Activated CD4-positive, alpha-beta T cell treated with anti-CD3 and anti-CD28 coated beads, Interleukin-2, amount 50 U/mL, for 16 hours (primary cell): ENCODE measurements around the gene PSMD6.

Experiments used
- DNase-seq: peaks from one replicate; pipeline ENCODE4 v3.0.0-alpha.2; 2020

PSMD6 gene

DNA sequence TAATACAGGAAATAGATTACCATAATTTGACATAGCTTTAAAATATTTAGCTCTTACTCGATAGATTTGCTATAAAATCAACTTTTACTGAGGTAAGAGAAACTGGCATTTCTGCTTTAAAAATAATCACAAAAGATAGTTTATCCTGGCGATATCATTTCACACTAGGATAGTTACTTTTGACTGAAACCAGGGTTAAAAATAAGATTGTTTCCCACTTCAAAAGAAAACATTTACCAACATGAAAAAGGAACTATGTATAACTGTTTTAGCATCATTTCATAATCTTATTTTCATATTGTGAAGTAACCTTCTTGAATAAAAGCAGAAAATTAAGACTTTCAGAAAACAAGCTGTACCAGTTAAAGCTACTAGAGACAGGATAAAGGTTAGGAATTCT, 15.3 kb downstream of the PSMD6 start:
- no peak for DNase-seq

DNA sequence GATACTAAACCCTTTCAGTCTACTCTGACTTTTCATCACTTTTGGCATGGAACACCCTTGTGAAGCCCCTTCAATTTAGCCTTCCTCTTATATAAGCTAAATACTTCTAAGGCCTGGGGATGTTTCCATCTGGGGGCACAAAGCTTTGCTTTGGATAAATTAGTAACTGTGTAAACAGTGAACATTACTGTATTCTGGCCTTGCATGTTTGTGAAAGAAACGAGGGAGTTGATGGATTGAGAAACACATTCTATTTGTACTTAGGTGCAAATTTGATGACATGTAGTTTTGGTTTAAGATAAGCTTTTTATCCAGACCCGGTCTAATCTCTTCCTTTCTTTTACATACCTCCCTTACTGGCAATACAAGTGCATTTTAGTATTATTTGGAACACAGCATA, 19.7 kb downstream of the PSMD6 start:
- no peak for DNase-seq

DNA sequence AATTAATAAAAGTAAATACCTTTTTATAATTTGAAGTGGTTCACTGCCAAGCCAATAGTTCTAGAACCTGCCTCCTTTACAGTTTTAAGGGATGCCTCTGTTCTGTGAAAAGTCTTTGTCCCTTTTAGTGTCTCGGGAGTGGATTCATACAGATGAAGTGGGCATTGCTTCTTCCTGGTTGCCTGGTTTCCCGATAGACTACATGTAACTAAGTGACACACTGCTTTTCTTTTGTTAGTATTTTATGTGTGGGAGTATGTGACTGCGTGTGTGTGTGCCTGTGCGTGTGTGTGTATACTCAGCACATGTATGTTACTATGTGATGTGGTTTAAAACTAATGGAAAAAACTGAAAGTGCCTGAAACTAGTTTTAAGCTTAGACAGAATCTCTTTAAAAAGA, 21.1 kb downstream of the PSMD6 start:
- DNase-seq: no peak

DNA sequence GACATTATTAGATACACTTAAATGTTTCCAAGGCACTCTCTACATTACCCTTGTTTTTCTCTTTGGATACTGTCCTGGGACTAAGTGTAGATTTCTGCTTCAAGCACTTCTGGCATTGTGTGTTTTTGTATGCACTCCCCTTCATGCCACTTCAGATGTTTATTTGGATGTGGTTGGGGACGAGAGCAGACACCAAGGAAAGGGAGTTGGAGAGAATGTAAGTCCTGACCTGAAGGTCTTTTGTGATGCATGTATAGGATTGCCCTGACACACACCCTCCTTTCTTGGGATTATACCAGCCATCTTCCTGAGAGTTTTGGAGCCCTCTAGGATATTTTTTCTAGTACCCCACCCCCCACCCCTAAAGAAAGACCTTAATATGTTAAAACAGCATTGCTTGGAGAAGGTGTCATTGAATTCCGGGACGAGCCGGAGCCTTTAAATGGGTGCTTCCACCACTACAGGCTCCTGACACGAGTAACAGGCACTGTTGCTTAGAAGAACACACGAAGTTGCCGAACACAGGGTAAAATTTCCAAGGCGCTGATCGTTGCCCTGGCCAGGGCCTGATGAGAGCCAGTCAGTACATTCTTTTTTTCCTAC, 22.7 kb downstream of the PSMD6 start:
- no peak for DNase-seq

DNA sequence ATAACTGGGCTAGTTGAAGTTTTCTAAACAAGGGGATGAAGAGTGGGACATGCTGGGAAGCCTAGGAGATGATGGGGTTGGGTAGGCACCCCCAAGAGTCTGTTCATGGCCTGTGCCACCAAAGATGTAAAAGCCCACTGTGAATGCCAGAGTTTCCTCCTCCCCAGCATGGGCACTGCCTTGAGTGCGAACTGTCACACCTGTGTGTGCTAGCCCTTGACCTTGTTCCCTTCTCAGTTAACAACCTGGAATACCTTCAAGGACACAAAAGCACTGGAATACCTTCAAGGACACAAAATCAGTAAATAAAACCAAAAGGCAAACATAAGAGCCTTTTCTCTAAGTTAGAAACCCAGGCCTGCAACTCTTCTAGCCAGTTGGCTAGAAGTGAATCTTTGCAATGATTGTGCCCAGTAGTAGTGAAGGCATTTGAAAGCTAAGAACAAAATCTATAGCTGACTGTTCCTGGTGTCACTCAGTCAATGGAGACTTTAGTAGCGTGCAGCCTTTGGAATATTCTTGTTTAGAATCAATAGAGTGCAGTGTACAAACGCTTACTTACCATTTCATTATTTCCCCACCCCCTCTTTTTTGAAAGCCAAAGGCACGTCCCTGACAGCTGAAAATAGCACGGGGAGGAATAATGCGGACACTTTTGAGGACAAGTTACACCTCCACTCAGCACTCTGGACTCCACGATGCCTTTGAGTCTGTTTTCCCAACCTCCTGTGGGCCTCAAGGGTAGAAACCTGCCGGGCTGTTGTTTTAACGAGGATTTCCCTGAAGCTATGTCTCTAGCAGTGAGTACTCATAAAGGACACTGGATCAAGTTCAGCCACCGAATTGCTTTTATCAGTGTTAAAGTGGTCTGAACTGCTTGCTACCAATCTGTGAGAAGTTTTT, 24.2 kb downstream of the PSMD6 start:
- no peak for DNase-seq

DNA sequence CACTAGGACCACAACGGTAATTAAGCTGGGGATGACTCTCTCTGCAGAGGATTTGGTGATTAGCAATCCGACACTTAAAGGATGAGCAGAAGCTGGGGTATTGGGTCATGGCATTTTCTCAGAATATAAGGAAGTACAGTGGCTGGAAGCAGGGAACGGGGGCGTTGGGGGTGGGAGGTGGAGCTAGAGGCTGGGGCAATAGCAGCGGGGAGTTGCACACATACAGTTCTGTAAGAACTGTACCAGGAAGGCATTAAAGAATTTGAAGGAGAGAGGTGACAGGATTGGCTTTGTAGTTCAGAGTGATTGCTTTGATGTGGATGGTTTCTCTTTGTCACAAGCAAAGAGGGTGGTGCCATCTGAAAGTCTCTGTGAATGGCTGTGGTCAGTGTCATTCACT, 28.2 kb downstream of the PSMD6 start:
- no peak for DNase-seq

DNA sequence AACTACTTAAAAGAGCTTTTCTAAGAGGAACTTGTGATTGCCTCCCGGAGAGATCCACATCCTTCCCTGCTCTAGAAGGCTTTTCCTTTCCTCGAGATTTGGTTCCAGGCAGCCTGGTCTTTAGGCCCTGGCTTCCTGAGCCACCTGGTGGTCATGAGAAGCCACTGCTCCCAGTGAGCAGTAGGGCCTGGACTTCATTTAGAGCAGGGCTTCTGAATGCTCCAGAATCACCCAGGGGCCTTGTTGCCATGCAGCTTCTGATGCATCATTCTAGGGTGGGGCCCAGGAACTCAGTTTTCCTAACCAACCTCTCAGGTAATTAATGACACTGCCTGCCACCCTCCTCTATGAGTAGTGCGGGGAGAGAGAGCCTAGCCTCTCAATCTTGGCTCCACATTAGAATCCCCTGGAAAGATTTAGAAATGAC, 29.6 kb downstream of the PSMD6 start:
- peak; percentile 53 for DNase-seq

DNA sequence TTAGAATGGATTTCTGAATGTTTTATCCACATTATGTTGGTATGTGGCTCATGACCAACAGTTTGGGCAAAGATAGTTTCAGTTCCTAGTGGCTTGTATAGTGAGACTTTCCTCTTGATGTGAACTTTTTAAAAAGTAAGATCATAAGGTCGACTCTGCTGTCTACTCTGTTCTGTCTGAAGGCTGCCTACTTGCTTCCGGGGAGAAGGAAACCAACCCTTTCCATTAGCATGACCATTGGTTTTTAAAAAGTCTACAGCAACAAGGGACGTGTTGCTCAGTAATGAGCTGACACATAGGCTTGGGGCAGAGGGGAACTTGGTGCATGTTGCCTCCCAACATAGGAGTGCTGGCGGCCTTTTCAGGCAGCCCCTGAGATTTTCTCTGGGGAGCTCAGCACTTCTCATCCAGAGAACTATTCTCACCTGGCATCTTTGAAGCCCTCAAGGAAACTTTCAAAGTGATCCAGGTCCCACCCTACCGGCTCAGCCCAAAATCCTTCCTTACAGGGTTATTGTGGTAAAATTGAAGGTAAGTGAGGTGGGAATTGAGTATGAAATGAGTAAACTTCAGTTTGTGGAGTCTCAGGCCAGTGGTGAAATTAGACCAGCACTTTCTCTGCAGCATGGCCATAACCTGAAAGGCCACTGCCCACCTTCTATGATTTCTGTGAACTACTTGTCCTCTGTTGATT, 30.6 kb downstream of the PSMD6 start:
- no peak for DNase-seq

DNA sequence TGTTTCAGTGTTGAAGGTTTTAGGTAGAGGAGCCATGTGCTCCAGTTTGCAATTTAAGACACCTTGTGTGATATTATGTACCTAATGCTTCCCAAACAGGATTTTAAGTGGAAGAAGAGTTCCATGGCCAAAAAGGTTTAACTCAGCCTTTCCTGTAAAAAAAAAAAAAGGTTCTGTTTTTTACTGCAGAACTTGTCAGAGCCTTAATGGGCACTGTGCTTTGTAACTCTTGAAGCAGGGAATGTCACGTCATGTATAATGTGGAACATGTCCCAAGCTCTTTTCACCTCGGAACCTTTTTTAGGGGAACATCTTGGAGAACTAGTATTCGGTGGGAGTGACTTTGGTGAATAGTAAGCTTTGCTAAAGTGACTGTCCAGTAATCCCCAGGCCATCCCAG, 31.6 kb downstream of the PSMD6 start:
- no peak for DNase-seq

DNA sequence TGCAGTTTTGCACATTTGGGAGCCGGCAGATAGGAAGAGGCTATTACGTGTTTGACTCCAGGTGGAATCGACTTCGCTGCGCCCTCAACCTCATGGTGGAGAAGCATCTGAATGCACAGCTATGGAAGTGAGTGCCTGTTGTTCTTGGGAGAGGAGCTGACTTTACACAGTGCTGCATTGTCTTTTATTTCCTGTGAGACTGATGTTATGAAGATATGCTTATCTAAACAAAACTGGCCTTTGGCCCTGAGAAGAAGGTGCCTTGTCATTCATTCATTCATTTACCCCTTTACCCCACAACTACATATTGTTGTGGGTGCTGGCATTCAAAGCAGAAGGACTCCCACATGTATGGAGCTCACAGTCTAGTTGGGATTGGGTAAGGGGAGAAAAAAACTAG, 32.6 kb downstream of the PSMD6 start:
- DNase-seq: no peak

DNA sequence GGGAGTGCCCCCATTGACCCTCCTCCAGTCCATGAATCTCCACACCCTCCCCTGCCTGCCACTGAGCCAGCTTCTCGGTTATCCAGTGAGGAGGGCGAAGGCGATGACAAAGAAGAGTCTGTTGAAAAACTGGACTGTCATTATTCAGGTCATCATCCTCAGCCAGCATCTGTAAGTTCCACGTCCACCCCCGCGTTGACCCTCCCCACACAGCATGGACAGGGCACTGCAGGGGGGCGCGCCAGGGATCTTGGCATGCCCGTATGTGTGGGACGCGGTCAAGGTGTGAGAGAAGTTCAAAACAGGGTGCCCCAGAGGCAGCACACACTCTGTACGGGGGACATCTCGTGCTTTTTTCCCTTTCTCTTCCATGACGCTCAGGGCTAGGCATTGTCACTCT, 33.1 kb downstream of the PSMD6 start:
- DNase-seq: no peak

DNA sequence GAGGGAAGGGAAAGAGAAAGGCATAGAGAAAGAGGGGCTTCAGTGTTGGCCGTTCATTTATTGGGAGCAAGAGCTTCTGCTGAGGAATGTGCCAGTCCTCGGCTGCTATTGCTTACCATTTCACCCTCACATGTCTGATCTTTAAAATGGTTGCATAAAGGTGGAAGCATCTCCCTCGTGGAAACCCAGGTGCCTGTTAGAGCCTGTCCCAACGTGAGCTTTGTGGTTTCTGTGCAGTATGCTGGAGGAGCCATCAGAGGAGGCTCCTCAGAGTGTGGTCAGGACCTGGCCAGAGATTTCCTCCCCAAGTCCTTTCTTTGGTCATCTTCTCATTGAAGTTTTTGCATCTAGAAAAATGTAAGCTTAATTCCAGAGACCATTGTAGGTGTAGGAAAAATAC, 34.4 kb downstream of the PSMD6 start:
- DNase-seq: no peak

DNA sequence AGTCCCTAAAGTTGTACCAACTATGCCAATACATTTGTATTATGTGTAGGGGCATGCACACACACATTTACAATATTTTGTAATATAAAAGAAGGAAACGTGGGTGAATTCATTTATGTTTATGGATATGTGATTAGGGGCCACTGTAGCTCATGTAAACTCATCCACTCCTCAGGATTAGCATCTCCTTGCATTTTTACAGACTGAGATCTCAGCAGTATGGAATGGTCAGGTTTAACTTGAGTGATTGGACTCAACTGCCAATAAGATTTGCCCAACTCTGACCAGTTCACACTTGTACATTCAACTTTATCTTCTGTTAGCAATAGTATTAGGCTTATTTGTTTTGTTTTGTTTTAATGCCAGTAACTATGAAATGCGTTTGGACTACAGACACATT, 36.5 kb downstream of the PSMD6 start:
- no peak for DNase-seq

DNA sequence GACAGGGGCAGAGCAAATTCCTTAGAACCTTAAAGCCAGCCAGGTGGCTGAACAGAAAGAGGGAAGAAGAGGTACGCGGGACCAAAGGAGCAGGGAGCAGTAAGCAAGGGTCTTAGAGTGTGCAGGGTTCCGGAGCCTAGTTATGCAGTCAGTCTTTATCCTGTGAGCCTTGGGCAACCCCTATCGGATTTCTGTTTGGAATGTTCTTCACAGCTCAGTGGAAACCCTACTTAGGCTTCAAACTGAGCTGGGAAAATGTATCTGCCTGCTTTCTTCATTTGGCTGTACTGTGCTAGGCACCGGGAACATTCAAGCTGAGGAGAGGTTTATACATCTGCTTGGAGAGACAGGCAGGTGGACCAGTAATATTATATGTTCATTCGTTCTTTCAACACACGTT, 37.1 kb downstream of the PSMD6 start:
- no peak for DNase-seq

DNA sequence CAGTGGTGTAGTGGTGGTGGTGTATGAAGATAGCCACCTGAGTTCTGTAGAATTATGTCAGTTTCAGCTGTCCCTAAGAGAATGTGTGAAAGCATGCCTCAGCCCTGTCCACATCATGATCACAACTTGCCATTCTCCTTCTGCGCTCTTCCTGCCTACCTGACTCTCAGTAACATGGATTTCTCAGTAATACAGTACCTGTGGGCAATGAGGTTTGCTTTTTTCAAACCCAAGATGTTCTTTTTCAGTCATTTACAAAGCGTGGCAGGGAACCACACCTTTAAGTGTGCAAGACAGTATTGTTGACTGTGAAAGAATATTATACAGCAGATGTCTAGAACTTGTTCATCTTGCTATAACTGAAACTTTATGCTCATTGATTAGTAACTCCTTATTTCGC, 38.9 kb downstream of the PSMD6 start:
- DNase-seq: no peak

DNA sequence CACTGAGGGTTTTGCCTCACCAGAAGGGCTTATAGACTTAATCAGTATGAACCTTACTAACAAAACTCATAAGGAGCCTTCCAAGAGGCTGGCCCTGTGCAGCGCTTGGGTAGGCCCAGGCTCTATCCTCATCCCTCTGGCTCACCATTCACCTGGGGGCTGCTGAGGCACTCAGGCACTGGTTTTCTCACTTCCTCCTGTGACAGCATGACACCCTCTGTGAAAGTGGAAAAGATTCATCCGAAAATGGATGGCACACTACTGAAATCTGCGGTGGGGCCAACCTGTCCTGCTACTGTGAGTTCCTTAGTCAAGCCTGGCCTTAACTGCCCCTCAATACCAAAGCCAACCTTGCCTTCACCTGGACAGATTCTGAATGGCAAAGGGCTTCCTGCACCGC, 41.3 kb downstream of the PSMD6 start:
- no peak for DNase-seq

DNA sequence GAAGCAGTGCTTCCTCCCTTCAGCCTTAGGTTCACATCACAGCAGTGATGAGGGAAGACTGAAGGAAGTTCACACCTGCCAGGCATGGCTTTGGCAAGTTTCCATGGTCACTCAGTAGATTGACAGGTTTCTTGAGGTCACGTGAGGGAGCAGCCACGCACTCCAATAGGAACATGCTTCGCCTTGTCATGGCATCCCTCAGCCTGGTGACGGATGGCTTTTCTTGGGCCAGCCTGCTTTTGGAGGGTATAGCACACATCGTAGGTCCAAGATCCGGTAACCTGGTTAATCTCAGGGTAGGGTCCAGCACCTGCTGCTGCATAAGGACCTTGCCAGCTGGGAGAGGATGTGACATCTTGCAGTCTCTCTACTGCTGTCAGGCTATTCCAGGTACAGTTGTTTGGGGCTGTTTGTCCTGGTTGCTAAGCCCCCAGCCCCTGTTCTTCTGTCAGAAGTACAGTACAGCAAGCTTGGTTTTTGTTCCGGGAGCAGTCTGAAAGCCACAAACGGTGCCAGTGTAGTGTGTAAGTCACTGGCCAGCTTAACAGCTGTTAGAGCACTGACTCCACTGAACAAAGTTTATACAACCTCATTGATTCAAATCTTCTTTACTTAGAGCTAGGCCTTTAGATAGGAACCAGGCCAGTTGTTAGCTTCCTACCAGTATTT, 42.3 kb downstream of the PSMD6 start:
- no peak for DNase-seq

DNA sequence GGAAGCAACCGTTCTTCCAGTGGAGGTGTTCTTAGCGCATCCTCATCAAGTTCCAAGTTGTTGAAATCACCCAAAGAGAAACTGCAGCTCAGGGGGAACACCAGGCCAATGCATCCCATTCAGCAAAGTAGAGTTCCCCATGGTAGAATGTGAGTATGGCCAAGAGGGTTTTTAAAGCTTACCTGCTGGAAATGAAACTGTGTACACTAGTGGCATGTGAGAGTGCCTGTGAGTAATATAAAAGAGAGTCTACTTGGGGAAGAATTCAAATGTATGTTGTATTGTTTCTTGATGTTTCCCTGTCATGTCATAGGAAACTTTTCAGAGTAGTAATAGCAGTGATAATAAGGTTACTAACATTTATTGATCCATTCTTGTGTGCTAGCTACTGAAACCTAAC, 43.3 kb downstream of the PSMD6 start:
- no peak for DNase-seq

DNA sequence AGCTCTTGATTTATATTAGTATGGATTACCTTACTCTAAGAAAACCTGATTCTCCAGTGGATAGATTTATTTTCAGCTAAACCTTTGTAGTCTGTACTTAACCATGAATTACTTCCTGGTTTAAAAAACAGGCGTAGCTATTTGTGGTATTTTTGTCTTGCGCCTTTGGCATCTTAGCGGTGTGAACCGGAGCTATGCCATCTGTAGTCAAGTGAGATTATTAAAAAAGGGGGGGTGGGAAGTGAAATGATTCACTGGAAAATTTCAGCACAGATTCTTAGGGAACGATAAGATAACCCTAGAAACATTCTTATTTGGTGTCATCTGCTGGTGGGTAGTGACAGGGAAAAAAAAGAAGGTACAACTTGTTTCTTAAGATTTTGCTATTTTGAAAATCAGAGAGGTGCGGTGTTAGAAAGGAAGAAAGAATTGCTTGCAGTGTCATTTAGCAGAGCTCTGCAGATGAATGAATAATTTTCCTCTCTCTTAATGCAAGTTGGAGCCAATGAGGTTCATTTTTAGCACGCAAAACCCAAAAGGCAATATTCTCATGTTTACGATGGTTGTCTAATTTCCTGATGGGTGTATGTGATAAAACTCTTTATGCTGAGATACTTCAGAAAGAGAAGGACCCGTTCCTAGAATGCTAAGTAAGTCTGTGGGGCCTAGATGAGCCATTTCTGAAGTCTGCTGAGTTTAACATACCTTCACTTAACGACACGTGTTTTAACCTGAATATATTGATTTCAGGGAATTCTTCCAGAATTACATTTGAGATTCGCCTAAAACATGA, 44.0 kb downstream of the PSMD6 start:
- no peak for DNase-seq

DNA sequence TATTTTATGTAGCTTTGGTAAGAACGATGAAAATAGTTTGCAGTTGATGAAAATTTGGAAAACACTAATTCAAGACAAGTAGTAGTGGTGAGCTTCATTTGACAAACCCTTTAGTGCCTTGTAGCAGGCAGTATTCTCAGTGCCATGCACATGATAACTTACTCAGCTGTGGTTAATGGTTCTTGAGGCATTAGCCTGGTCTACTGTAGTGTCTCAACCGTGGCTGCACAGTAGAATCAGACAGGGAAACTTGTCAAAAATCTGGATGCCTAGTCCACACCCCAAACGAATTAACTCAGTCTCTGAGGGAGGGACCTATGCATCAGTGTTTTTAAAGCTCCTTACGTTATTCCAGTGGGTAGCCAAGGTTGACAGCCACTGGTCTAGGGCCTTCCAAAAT, 45.4 kb downstream of the PSMD6 start:
- no peak for DNase-seq

DNA sequence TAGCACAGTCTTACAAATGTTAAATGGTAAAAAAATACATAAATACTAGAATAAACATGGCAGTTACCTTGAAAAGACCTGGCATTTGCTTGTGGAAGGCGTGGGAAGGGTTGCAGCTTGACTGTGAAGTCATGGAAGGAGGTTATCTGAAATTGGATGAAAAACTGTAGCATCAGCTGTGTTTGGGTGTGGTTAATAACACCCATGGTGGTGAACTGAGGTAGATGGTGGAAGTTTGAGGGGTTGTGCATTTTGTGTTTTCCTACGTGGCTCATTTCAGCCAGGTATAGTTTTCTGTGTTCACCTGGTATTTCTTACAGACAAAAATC, 46.5 kb downstream of the PSMD6 start:
- DNase-seq: no peak

DNA sequence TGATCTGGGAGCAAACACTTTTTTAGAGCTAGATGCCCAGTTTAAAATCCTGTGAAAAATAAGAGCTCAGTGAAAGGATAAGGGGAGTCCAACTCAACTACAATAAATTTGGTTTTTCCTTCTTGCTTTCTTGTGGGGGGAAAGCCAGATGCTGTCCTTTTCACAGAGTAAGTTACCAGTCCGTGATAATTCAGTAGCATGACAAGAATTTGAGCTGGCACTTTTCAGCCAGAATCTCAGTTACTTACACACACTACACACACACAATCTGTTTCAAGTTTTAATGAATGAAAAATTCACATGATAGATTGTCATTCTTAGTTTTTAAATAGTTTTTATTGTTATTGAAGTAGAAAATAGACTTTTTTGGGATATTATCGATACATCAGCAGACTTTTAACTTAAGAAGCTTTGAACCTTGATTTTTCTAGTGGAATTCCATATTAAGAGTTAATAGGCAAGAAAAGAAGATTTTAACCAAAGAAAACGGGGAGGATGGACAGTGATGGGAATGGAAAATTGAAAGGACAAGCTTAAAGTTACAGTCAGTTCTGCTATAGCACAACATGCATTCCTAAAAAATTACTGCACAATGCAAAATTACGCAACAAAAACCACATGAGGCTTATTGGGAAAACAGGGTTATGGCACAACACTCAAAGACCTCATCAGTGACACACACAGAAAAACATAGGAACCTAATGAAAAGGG, 47.0 kb downstream of the PSMD6 start:
- no peak for DNase-seq
